Measurements from ENCODE around the gene DLG2.
"Not testable (repeated sequence)": the region's sequence is repeated elsewhere in the genome, so short reads cannot be mapped to it uniquely, and the experiment has no call there.

The DLG2 gene

GRCh38 chr11:85385111-85385510 is 242.0 kb downstream of the DLG2 start:
- Histone ChIP-seq H3K4me3 (ENCODE audit: insufficient read depth, low read depth, low read length, poor library complexity, severe bottlenecking) (no peak overlapping the region), H3K27me3 (replicated peaks; ENCODE audit: control insufficient read depth, insufficient read depth, low read length, poor library complexity, severe bottlenecking) (no peaks in the 10 kb centered on the region), H3K36me3 (ENCODE audit: control insufficient read depth, insufficient read depth, low read length) (no peaks in the 10 kb centered on the region), H3K4me1 (ENCODE audit: control insufficient read depth, insufficient read depth, low read length, poor library complexity, severe bottlenecking) (no peaks in the 10 kb centered on the region), H3K9me3 (ENCODE audit: control insufficient read depth, low read length) (peaks cover 4% of the 10 kb centered on the region), H3K27ac (ENCODE audit: insufficient read depth, low read length, poor library complexity, severe bottlenecking) (no peak overlapping the region)
- DNase-seq = no peak

- Histone ChIP-seq H3K4me3 (ENCODE audit: insufficient read depth, low read depth, low read length, poor library complexity, severe bottlenecking) (no peak overlapping the region), H3K9me3 (ENCODE audit: control insufficient read depth, low read length) (no peaks in the 10 kb centered on the region), H3K4me1 (ENCODE audit: control insufficient read depth, insufficient read depth, low read length, poor library complexity, severe bottlenecking) (no peaks in the 10 kb centered on the region), H3K27ac (ENCODE audit: insufficient read depth, low read length, poor library complexity, severe bottlenecking) (no peak overlapping the region), H3K36me3 (ENCODE audit: control insufficient read depth, insufficient read depth, low read length) (no peaks in the 10 kb centered on the region), H3K27me3 (replicated peaks; ENCODE audit: control insufficient read depth, insufficient read depth, low read length, poor library complexity, severe bottlenecking) (no peaks in the 10 kb centered on the region)
- DNase-seq = no peak
Observed at GRCh38 chr11:85379066-85379465, 248.1 kb downstream of the DLG2 start.

GRCh38 chr11:85377901-85378300 is 249.2 kb downstream of the DLG2 start:
- DNase-seq = no peak
- H3K27me3 ChIP-seq (replicated peaks; ENCODE audit: control insufficient read depth, insufficient read depth, low read length, poor library complexity, severe bottlenecking) = no peaks in the 10 kb centered on the region
- no peaks in the 10 kb centered on the region for H3K4me1 ChIP-seq (ENCODE audit: control insufficient read depth, insufficient read depth, low read length, poor library complexity, severe bottlenecking)
- no peak overlapping the region for H3K27ac ChIP-seq (ENCODE audit: insufficient read depth, low read length, poor library complexity, severe bottlenecking)
- no peaks in the 10 kb centered on the region for H3K36me3 ChIP-seq (ENCODE audit: control insufficient read depth, insufficient read depth, low read length)
- H3K4me3 ChIP-seq (ENCODE audit: insufficient read depth, low read depth, low read length, poor library complexity, severe bottlenecking) = no peak overlapping the region
- H3K9me3 ChIP-seq (ENCODE audit: control insufficient read depth, low read length) = peaks cover 5% of the 10 kb centered on the region

- H3K9me3 ChIP-seq (ENCODE audit: control insufficient read depth, low read length) = peaks cover 3% of the 10 kb centered on the region
- no peak overlapping the region for H3K27ac ChIP-seq (ENCODE audit: insufficient read depth, low read length, poor library complexity, severe bottlenecking)
- H3K36me3 ChIP-seq (ENCODE audit: control insufficient read depth, insufficient read depth, low read length) = no peaks in the 10 kb centered on the region
- H3K4me3 ChIP-seq (ENCODE audit: insufficient read depth, low read depth, low read length, poor library complexity, severe bottlenecking) = no peak overlapping the region
- no peaks in the 10 kb centered on the region for H3K4me1 ChIP-seq (ENCODE audit: control insufficient read depth, insufficient read depth, low read length, poor library complexity, severe bottlenecking)
- no peak for DNase-seq
- no peaks in the 10 kb centered on the region for H3K27me3 ChIP-seq (replicated peaks; ENCODE audit: control insufficient read depth, insufficient read depth, low read length, poor library complexity, severe bottlenecking)
Observed at GRCh38 chr11:85359859-85360258, 267.3 kb downstream of the DLG2 start.

- Histone ChIP-seq H3K4me3 (ENCODE audit: insufficient read depth, low read depth, low read length, poor library complexity, severe bottlenecking) (no peak overlapping the region), H3K36me3 (ENCODE audit: control insufficient read depth, insufficient read depth, low read length) (no peaks in the 10 kb centered on the region), H3K27ac (ENCODE audit: insufficient read depth, low read length, poor library complexity, severe bottlenecking) (no peak overlapping the region), H3K9me3 (ENCODE audit: control insufficient read depth, low read length) (peaks cover 3% of the 10 kb centered on the region), H3K4me1 (ENCODE audit: control insufficient read depth, insufficient read depth, low read length, poor library complexity, severe bottlenecking) (no peaks in the 10 kb centered on the region), H3K27me3 (replicated peaks; ENCODE audit: control insufficient read depth, insufficient read depth, low read length, poor library complexity, severe bottlenecking) (no peaks in the 10 kb centered on the region)
- no peak for DNase-seq
Observed at GRCh38 chr11:85355921-85356320, 271.2 kb downstream of the DLG2 start.

- H3K27me3 ChIP-seq (replicated peaks; ENCODE audit: control insufficient read depth, insufficient read depth, low read length, poor library complexity, severe bottlenecking); H3K36me3 ChIP-seq (ENCODE audit: control insufficient read depth, insufficient read depth, low read length); H3K4me3 ChIP-seq (ENCODE audit: insufficient read depth, low read depth, low read length, poor library complexity, severe bottlenecking); H3K4me1 ChIP-seq (ENCODE audit: control insufficient read depth, insufficient read depth, low read length, poor library complexity, severe bottlenecking); H3K27ac ChIP-seq (ENCODE audit: insufficient read depth, low read length, poor library complexity, severe bottlenecking); DNase-seq; H3K9me3 ChIP-seq (ENCODE audit: control insufficient read depth, low read length): not testable (repeated sequence)
Observed at GRCh38 chr11:85349539-85349938, 277.6 kb downstream of the DLG2 start.

- Histone ChIP-seq H3K9me3 (ENCODE audit: control insufficient read depth, low read length) (peaks cover 8% of the 10 kb centered on the region), H3K27me3 (replicated peaks; ENCODE audit: control insufficient read depth, insufficient read depth, low read length, poor library complexity, severe bottlenecking) (no peaks in the 10 kb centered on the region), H3K4me1 (ENCODE audit: control insufficient read depth, insufficient read depth, low read length, poor library complexity, severe bottlenecking) (no peaks in the 10 kb centered on the region), H3K27ac (ENCODE audit: insufficient read depth, low read length, poor library complexity, severe bottlenecking) (no peak overlapping the region), H3K4me3 (ENCODE audit: insufficient read depth, low read depth, low read length, poor library complexity, severe bottlenecking) (no peak overlapping the region), H3K36me3 (ENCODE audit: control insufficient read depth, insufficient read depth, low read length) (no peaks in the 10 kb centered on the region)
- no peak for DNase-seq
Observed at GRCh38 chr11:85348945-85349344, 278.2 kb downstream of the DLG2 start.

- no peak for DNase-seq
- H3K27me3 ChIP-seq (replicated peaks; ENCODE audit: control insufficient read depth, insufficient read depth, low read length, poor library complexity, severe bottlenecking) = no peaks in the 10 kb centered on the region
- peaks cover 8% of the 10 kb centered on the region for H3K9me3 ChIP-seq (ENCODE audit: control insufficient read depth, low read length)
- no peak overlapping the region for H3K4me3 ChIP-seq (ENCODE audit: insufficient read depth, low read depth, low read length, poor library complexity, severe bottlenecking)
- H3K4me1 ChIP-seq (ENCODE audit: control insufficient read depth, insufficient read depth, low read length, poor library complexity, severe bottlenecking) = no peaks in the 10 kb centered on the region
- H3K27ac ChIP-seq (ENCODE audit: insufficient read depth, low read length, poor library complexity, severe bottlenecking) = no peak overlapping the region
- H3K36me3 ChIP-seq (ENCODE audit: control insufficient read depth, insufficient read depth, low read length) = no peaks in the 10 kb centered on the region
Observed at GRCh38 chr11:85347291-85347690, 279.9 kb downstream of the DLG2 start.

- Histone ChIP-seq H3K27me3 (replicated peaks; ENCODE audit: control insufficient read depth, insufficient read depth, low read length, poor library complexity, severe bottlenecking) (no peaks in the 10 kb centered on the region), H3K4me3 (ENCODE audit: insufficient read depth, low read depth, low read length, poor library complexity, severe bottlenecking) (no peak overlapping the region), H3K36me3 (ENCODE audit: control insufficient read depth, insufficient read depth, low read length) (no peaks in the 10 kb centered on the region), H3K27ac (ENCODE audit: insufficient read depth, low read length, poor library complexity, severe bottlenecking) (no peak overlapping the region), H3K9me3 (ENCODE audit: control insufficient read depth, low read length) (peaks cover 8% of the 10 kb centered on the region), H3K4me1 (ENCODE audit: control insufficient read depth, insufficient read depth, low read length, poor library complexity, severe bottlenecking) (no peaks in the 10 kb centered on the region)
- no peak for DNase-seq
Observed at GRCh38 chr11:85346484-85346883, 280.7 kb downstream of the DLG2 start.

GRCh38 chr11:85340846-85341245 is 286.3 kb downstream of the DLG2 start:
- not testable (repeated sequence) for H3K9me3 ChIP-seq (ENCODE audit: control insufficient read depth, low read length); H3K27me3 ChIP-seq (replicated peaks; ENCODE audit: control insufficient read depth, insufficient read depth, low read length, poor library complexity, severe bottlenecking); DNase-seq; H3K4me3 ChIP-seq (ENCODE audit: insufficient read depth, low read depth, low read length, poor library complexity, severe bottlenecking); H3K4me1 ChIP-seq (ENCODE audit: control insufficient read depth, insufficient read depth, low read length, poor library complexity, severe bottlenecking); H3K36me3 ChIP-seq (ENCODE audit: control insufficient read depth, insufficient read depth, low read length); H3K27ac ChIP-seq (ENCODE audit: insufficient read depth, low read length, poor library complexity, severe bottlenecking)

- no peak for DNase-seq
- H3K9me3 ChIP-seq (ENCODE audit: control insufficient read depth, low read length) = no peaks in the 10 kb centered on the region
Observed at GRCh38 chr11:85318573-85318972, 308.6 kb downstream of the DLG2 start.

More at GRCh38 chr11:85318573-85318972, 308.6 kb downstream of the DLG2 start:
- Histone ChIP-seq H3K27me3 (replicated peaks; ENCODE audit: control insufficient read depth, insufficient read depth, low read length, poor library complexity, severe bottlenecking) (no peaks in the 10 kb centered on the region), H3K4me3 (ENCODE audit: insufficient read depth, low read depth, low read length, poor library complexity, severe bottlenecking) (no peak overlapping the region), H3K36me3 (ENCODE audit: control insufficient read depth, insufficient read depth, low read length) (no peaks in the 10 kb centered on the region), H3K4me1 (ENCODE audit: control insufficient read depth, insufficient read depth, low read length, poor library complexity, severe bottlenecking) (no peaks in the 10 kb centered on the region), H3K27ac (ENCODE audit: insufficient read depth, low read length, poor library complexity, severe bottlenecking) (no peak overlapping the region)

All from effector memory CD4-positive, alpha-beta T cell (primary cell).